Activated CD8-positive, alpha-beta memory T cell treated with anti-CD3 and anti-CD28 coated beads for 48 hours (primary cell): ENCODE results near the gene NIPAL1.
"Not testable (repeated sequence)": the region's sequence is repeated elsewhere in the genome, so short reads cannot be mapped to it uniquely, and the experiment has no call there.

Source experiments
- DNase-seq, 3 experiments: peaks; one replicate each; pipeline ENCODE4 v3.0.0-alpha.2; 2020; ENCODE audit warnings: low read depth in 2 of 3, low spot score in 2 of 3

Gene NIPAL1

DNA sequence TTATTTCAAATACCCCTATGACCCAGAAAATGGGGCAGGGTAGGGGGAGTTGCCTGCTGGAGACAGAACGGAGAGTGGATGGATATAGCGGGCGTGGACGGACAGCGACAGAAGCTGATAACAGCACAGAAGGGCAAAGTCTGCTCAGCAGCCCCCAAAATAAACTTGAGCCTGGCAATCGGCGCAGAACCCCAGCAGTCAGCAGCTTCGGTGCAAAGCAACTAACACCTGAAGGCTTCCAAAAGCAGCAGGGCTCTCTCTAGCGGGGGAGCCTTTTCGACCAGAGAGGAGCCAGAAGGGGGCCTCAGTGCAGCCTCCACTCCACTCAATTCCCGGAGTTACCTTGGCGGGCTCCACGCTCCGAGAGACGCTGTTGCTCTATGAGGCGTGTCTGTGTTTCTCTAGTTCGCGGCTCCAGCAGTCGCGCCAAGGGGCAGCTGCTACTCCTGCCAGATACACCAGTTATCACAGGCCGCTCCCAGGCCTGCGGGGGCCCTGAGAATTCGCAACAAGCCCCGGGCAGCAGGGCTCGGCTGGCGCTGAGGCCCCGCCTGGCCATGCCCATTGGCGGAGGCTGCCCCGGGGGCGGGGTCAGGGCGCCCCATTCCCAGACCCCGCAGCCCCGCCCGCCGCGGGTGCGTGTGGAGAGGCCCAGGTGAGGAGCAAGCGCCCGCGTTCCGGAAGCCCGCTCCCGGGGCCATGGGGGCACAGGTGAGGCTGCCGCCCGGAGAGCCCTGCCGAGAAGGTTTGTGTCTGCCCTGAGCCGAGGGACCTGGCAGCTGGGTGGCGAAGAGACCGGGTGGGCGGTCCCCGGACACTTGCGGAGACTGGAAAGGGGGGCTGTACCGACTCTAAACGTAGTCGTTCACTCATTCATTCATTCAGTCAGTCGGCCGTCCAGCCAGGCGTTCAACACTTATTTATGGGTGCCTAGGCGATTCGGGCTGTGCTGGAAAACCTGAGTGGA is at the start of gene NIPAL1, which contains the start of gene CNGA1:
Gene NIPAL1, plus strand, starts transcription at position 632 of the 967 bp plus-strand sequence. Its CDS starts 68 bp downstream, at position 700.
Gene CNGA1, minus strand, starts transcription at position 541 of the 967 bp plus-strand sequence. CDS start 63,992 bp downstream, outside the sequence.
- DNase-seq, result peak in 2 of 3 experiments; percentile 40 to 57

DNA sequence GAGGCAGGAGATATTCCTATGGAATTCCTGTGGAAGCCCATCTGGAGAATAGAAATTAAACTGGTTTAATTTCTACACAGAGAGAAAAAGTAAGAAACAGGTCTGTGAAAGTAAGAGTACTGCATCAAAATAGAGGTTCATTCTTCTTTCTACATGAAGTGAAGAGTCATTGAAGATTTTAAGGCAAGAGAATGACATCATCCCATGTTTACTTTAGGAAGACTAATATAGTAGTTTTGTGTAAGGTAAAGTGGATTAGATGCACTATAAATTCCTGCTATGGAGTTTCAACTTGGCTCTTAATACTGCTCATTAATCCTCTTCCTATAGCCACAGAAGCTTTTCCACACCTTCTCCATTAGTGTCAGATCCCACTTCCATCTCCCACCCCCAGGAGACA is 47.7 kb upstream of the NIPAL1 start:
- DNase-seq, result no peak

DNA sequence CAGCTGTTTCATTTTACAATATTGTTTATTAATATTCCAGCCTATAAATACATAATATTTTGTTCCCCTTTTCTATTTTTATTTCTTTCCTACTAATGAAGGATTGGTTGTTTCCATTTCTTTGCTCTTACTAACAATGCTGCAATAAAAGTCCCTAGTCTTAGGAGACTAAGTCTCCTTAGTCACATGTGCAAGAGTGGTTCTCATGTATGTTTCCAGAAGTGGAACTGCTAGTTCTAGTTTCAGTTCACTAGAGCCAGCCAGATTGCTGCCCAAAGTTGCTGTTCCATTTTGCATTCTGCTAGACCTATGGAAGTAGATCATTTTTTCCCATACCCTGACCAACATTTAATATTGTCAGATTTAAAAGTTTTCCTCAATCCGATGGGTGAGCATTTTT is 44.4 kb upstream of the NIPAL1 start:
- no peak for DNase-seq

DNA sequence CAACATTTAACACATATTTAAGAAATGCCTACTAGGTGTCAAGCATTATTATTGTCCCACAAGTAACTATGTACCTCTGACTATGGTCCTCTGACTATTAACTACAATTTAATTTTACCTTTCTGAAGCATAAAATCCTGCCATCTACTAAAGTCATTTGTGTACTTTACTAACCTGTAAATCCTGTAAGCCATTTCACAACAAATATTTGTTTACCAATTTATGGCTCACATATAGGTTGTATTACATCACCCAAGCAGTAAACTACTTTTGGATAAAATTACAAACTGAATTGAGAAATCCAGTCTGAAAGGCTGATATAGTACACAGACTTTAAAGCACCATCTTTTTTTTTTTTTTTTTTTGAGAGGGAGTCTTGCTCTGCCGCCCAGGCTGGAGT is 43.9 kb upstream of the NIPAL1 start:
- DNase-seq, result no peak

DNA sequence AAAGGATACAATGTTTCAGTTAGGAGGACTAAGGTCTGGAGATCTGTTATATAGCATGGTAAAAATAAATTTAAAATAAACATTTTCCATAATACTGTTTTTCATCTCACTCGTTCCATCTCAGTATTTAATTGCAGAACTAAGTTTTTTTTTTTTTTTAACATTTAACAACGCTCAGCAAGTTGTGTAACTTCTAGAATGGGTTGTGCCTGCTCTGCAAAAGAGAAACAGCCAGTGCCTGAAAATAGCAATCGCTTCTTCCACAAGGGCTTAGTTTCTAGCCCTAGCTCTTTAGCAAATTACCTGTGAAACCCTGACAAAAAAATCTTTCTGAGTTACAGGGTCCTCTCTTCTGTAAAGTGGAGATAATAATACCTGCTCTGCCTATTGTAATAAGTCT is 42.0 kb upstream of the NIPAL1 start:
- no peak for DNase-seq

DNA sequence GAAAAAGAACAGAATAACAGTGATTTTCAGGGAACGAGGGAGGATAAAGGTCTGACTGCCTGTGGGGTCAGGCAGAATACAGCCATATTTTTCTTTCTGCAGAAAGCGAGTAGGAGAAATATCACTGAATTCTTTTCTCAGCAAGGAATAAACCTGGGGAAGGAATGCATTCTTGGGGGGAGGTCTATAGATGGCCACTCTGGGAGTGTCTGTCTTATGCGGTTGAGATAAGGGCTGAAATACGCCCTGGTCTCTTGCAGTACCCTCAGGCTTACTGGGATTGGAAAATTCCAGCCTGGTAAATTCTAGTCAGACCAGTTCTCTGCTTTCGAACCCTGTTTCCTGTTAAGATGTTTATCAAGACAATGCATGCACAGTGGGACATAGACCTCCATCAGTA is 26.4 kb upstream of the NIPAL1 start:
- DNase-seq, result no peak

DNA sequence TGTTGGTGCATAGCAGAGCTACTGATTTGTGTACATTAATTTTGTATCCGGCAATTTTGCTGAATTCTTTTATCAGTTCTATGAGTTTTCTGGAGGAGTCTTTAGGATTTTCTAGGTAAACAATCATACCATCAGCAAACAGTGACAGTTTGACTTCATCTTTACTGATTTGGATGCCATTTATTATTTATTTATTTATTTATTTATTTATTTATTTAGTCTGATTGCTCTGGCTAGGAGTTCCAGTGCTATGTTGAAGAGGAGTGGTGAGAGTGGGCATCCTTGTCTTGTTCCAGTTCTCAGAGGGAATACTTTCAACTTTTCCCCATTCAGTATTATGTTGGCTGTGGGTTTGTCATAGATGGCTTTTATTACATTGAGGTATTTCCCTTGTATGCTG is 24.1 kb upstream of the NIPAL1 start:
- DNase-seq, result not testable (repeated sequence)

DNA sequence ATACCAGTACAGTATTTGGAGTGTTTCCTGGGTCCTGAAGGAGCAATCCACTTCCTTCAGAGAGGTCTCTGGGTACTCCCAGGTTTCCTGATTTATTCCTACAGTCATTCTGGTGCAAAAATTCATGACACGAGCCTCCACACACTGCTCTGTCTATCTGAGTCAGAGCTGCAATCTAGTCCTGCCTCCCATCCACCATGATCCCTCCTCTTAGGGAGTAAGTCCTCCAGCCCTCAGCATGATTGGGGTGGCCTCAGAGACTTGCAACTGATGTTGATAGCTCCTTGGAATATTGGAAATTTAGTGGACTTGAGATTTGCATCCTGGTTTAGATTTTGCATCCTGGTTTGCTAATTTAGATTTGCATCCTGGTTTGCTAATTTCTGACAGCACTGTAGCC is 20.6 kb upstream of the NIPAL1 start:
- no peak for DNase-seq

DNA sequence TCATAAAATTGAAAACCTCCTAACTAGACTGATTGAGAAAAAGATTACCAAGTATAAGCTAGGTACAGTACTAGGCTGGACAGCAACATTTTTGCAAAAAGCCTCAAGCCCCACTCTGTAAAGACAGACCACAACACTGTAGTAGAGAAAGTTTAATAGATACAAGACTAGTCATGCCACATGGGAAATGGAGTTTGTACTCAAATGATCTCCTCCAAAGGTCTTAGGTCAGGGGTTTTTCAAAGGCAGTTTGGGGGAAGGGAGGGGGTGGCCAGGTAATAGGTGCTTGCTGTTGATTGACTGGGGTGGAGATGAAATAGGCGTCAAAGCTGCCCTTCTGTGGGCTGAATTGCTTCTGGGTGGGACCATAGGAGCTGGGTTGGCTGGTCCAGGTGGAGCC is 14.3 kb upstream of the NIPAL1 start:
- DNase-seq, result no peak

DNA sequence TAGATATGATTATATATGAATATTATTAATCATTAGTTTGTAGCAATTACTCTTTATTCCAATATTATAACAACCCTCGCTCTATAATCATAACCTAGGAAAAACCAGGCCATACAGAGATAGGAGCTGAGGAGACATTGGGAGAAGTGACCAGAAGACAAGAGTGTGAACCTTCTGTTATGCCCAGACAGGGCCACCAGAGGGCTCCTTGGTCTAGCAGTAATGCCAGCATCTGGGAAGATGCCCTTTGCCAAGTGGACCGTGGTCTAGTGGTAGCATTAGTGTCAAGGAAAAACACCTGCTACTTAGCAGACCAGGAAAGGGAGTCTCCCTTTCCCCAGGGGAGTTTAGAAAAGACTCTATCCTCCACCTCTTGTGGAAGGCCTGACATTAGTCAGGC is 13.0 kb upstream of the NIPAL1 start:
- not testable (repeated sequence) for DNase-seq

DNA sequence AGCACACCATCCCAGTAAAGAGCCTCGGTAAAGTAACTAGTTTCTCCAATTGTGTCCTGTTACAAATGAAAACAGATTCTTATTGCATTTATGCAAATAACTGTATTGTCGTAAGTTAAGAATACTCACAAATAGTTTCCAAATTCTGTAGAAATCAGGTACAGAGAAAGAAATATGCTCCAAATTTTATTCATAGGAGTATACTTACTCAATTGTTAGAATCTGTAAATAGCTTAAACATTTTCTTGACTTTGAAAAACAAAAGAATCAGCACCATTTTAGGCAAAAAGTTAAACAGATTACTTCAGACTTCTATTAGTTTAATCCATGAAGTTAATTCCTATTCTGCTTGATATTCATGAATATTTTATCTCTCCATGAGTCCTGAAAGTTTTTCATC is 10.8 kb upstream of the NIPAL1 start:
- no peak for DNase-seq

DNA sequence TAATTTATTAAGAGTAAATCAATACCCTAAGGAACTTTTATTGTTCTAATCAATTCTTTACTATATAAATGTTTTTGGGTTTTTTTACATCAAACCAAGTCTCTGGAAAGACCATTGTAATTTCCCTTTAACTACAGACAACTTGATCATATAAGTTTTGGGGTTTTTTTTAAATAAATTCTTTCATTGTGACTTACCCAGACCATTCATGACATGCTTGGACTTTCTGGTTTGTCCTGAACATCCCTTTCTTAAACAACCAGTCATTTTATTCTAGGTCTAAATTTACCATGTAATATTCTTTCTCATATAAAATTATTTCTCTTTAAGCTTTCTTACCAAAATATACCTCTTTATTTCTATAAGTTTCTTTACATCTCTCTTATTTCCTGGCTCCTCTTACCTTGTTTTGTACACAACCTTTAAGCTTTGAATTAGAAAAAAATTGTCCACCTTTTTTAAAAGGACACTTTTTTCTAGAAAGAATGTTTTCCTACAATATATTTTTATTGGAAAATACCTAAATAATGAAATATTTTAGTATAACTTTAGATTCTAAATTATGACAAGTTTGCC is 8.5 kb upstream of the NIPAL1 start:
- DNase-seq, result no peak

DNA sequence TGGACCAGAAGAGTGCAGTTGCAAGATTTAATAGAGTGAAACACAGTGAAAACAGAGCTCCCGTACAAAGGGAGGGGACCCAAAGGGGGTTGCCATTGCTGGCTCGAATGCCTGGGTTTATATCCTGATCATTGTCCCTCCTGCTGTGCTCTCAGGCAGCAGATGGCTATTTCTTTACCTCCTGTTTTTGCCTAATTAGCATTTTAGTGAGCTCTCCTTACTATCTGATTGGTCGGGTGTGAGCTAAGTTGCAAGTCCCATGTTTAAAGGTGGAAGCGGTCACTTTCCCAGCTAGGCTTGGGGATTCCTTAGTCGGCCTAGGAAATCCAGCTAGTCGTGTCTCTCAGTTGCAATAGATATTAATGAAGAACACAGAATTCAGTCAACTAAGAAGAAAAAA is 5.7 kb upstream of the NIPAL1 start:
- not testable (repeated sequence) for DNase-seq

DNA sequence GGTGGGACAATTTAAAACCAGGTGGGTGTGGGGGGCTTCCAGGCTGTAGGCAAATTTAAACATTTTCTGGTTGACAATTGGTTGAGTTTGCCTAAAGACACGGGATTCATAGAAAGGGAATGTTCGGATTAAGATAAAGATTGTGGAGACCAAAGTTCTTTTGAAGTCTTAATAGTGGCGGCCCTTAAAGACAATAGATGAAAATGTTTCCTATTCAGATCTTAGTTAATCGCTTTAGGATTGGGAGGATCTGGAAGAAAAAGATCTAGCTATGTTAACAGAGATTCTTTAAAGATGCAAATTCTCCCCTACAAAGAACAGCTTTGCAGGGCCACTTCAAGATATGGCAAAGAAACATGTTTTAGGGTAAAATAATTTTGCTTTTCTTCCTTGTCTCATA is 4.8 kb upstream of the NIPAL1 start:
- DNase-seq, result no peak

DNA sequence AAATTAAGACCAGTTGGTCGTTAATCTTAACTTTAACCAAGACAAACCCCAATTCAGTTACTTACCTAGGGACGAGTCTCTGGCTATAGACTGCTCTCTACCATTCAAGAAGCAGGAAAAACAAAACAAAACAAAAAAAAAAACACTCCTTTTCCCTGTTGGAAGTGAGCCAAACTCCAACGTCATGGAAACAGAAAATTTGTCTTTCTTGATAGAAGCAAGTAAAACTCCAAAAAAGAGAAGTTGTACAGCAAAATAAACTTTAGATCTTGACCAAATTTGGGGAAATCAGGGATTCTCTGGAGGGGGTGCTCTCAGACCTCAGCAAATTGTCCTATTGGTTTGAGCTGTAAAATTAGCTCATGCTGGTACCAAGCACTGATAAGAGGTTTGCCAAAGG is 3.7 kb upstream of the NIPAL1 start:
- DNase-seq, result no peak

DNA sequence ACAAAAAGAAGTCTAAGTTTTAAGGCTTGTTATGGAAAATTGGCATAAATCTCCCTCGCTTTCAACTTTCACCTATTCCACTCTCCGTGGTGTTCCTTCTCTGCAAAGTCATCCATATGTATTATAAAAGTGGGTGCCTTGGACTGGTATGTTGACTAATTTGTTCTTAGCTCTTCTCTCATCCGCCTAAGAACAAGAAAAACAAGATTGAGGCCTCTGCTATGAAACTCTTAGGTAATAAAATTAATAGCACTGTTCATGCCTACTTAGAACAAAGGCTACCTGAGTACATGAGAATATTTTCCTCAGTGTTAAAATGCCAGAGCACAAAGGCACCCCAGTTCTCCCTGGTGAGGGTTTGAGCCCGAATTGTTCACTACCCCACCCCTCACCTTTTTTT is 1.4 kb upstream of the NIPAL1 start:
- DNase-seq, result no peak

DNA sequence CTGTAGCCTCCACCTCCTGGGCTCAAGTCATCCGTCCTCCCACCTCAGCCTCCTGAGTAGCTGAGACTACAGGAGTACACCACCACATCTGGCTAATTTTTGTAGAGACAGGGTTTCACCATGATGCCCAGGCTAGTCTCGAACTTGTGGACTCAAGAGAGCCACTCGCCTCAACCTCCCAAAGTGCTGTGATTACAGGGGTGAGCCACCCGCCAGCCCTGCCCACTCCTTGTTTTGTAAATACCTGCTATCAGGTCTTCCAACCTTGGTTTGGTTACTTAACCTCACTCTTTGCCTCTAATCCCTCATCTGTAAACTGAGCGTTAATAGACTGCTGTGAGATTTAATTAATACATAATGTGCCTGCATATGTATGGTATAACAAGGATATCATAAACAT is 894 bp upstream of the NIPAL1 start:
- no peak for DNase-seq

DNA sequence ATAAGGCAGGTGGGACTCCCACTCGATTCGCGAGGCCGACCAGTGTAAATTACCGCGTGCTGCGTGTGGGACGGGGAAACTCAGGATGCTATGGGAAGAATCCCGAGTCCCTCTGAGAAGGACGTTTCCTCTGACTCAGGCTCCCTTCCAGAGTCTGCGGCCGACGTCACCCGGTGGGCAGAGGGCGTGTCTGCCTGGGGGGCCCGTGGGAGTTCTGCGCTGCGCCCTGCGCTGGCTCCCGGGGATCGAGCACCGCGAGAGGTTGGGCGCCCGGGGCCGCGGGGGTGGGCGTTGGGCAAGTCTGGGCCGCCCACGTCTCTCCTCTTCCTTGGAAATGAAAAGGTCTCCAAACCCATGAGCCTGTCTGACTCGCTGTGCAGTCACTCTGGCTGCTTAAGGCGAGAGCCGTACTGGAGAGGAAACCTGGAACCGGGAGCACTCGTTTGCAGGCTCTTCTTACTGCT is 568 bp downstream of the NIPAL1 start:
- DNase-seq, result peak in 1 of 3 experiments; percentile 10

DNA sequence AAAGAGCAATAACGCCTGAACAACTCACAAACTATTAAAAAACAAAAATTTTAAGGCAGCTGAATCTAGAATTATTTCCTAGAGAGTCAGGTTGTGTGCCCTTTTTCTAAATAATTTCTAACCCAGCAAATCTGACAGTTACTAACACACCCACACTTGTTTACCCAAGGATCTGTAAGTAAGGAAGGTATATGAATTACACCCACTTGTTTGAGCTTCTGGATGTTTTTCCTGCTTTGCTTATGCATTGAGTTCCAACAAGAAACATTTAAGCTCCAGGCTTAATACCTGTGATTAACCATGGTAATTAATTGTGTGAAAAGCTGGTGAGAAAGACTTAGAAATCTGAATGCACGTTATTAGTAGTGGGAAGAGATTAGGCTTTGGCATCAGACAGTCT is 1.5 kb downstream of the NIPAL1 start:
- no peak for DNase-seq

DNA sequence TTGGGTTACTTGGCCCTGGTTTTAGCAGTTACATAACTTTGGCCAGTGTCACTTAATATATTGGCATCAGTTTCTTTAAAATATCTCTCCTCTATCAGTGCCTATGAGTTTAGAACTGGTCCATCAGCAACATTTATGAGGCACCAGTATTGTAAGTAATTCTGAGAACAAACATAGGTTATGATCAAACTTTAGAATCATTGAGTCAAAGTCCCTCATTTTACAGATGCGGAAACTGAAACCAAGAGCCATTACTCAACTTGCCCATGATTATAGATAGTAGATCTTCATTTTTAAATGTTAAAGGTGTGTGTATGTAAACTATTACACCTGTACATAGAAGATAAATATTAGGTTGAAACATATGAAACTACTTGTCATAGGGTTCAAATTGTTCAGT is 4.5 kb downstream of the NIPAL1 start:
- DNase-seq, result no peak

DNA sequence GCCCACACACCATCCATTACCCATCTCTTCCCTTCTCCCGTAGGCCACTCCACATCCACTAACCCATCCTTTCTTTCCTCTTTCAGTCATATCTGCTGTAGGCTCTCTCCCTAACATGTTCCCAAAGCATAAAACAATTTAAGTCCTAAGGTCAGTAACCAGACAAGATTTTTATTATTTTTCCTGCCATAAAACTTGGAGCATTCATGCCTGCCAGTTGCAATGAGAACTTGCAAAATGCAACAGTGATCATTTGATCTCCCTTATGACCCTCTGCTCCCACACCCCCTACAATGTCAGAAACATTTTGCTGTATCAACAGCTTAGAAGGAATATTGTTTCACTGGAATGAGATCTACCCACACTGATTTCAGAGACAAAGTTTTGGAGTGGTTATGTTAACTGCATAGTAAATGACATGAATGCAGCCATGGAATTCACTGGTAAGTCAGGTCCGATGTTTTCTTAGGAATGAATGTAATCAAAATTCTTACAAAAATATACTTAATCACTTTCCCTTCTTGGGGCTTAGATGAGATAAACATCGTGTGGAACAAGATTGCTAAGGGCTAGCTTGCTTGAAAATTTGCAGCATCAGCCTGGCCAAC is 5.7 kb downstream of the NIPAL1 start:
- DNase-seq, result no peak

DNA sequence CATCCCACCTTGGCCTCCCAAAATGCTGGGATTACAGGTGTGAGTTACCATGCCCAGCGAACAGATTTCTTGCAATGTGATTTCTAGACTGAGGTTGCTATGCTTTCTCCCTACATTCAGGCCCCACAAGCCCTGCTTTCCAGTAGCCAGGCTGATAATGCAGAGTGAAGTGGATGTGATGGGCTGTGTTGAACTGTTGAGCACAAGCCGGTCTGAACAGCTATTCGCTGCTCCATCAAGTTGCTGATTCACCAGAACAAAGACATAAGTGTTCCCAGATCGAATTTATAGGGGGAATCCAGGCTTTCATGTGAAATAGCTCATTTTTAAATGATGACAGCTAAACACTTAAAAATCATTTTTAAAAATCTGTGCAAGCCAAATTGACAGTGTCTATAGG is 8.0 kb downstream of the NIPAL1 start:
- DNase-seq, result no peak
